GM19463 (cell line): ENCODE measurements around the gene VCY.
"Not testable (repeated sequence)": the region's sequence is repeated elsewhere in the genome, so short reads cannot be mapped to it uniquely, and the experiment has no call there.

Experiments
- ATAC-seq: cut with Tn5 transposase; IDR thresholded peaks from one replicate; pipeline ENCODE4 v1.9.1; 2021; ENCODE audit warnings: mild to moderate bottlenecking, moderate library complexity; ENCODE audit not compliant: unreplicated experiment

The VCY gene

GRCh38 chrY:13986373-13986772 lies at the start of gene VCY:
Gene VCY (minus strand): TSS chrY:13986473. CDS start chrY:13986440, 33 bp downstream.
- ATAC-seq = not testable (repeated sequence)

DNA sequence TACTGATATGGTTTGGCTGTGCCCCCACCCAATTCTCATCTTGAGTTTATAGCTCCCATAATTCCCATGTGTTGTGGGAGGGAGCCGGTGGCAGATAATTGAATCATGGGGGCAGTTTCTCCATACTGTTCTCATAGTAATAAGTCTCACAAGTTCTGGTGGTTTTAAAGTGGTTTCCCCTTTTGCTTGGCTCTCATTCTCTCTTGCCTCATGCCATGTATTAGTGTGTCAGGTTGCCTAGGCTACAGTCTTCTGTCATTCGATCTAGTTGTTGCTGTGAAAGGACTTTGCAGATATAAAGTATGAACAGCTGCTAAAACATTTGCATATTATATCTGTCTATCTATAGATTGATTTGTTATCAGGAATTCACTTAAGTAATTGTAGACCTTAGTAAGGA lies 44.1 kb upstream of the VCY start:
- not testable (repeated sequence) for ATAC-seq

DNA sequence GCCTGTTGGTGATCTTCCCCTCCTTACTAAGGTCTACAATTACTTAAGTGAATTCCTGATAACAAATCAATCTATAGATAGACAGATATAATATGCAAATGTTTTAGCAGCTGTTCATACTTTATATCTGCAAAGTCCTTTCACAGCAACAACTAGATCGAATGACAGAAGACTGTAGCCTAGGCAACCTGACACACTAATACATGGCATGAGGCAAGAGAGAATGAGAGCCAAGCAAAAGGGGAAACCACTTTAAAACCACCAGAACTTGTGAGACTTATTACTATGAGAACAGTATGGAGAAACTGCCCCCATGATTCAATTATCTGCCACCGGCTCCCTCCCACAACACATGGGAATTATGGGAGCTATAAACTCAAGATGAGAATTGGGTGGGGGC lies 25.6 kb upstream of the VCY start:
- not testable (repeated sequence) for ATAC-seq

- ATAC-seq = not testable (repeated sequence)
Measured at GRCh38 chrY:13942406-13942805, 43.9 kb downstream of the VCY start.
